Caki2 (cell line): Measurements from ENCODE around the gene PSMD9. TPM values are rescaled to one million over a fixed set of nuclear protein-coding genes. Genes with fewer than 3 reads are reported as not detected.

Experiments
- DNase-seq: peaks from one replicate; pipeline ENCODE4 v3.0.0-alpha.2; 2015; ENCODE audit warnings: low read depth
- in situ Hi-C: cut with HindIII; loops from 2 replicates; pipeline ENCODE4 v1.10.0; 2016; ENCODE audit warnings: low sequenced_read_pairs, low pct_unique_long_range_greater_than_20kb, mixed read lengths
- total RNA-seq: library from RNA; depleted of rRNA; stranded (reverse); fragments of >200 nt; shearing (Covaris generic); gene quantifications from 2 replicates; pipeline ENCODE4 v1.2.3, GENCODE V29; 2014; ENCODE audit warnings: low replicate concordance; rRNA removed

The PSMD9 gene
- total RNA-seq, 1 experiment from 2014 or later, result 191 TPM

DNA sequence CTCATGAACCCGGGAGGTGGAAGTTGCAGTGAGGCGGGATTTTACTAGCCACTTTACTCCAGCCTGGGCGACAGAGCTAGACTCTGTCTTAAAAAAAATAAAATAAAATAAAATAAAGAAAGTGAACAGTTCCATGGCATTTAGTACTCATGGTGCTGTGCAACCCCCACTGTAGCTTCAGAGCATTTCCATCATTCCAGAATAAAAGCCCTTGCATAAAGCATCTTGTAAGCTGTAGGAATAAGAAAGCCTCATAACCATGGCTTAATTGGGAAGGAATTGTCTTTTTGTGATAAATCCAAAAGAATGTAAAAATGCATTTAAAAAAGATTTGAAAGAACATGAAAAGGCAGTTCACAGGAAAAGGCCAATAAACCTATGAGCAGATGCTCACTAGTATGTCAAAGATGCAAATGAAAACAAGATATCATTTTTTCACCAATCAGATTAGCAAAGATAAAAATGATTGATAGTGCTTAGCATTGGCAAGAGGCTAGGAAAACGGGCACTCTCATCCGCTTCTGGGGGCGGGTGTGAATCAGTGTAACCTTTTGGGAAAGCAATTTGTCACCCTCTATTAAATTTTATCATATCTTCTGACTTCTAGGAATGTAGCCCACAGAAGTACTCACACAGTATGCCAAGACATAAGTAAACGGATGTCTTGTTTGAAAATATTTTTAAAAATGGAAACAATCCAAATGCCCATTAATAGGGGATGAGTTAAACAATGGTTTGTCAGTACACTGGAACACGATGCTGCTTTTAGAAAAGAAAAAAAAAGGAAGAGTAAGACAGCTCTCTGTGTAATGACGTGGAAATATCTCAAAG, 76.4 kb downstream of the PSMD9 start:
- in situ Hi-C loops, result no loop called here
- DNase-seq, result no peak

DNA sequence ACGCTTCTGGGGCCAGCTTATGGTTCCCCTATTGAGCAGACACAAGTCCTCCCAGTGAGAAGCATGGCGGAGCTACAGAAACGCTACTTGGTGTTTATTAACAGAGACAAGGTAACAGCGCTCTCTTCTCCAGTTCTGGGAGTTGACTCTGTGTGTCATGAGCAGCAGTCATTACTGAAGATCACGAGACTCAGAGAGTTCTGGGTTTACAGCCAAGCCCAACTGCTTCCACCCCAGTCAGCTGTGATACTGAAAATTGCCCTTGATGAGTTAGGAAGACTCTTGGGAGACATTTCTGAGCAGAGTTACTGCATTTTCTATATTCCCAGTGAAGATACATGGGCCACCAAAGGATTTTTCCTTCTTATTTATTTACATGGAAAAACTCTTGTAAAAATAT, 78.4 kb downstream of the PSMD9 start:
- DNase-seq, result no peak
- in situ Hi-C loops, result no loop called here

Other genes starting within 250 kb of the PSMD9 start
- 0.78 and 0.88 TPM in 2 replicates for gene MORN3, start 219.1 kb upstream of the PSMD9 start, total RNA-seq
- gene TMEM120B, start 176.0 kb upstream of the PSMD9 start, total RNA-seq, result 9.6 and 11.8 TPM in 2 replicates
- gene RHOF, start 95.1 kb upstream of the PSMD9 start, total RNA-seq, result 54.8 and 81.4 TPM in 2 replicates
- gene SETD1B, start 84.8 kb upstream of the PSMD9 start, total RNA-seq, result 0.61 and 3.4 TPM in 2 replicates
- gene HPD, start 29.9 kb upstream of the PSMD9 start, total RNA-seq, result 12.7 and 13.4 TPM in 2 replicates
- gene CFAP251, start 29.8 kb downstream of the PSMD9 start, total RNA-seq, result 10.8 and 12.3 TPM in 2 replicates
- 23.8 and 28.8 TPM in 2 replicates for gene BCL7A, start 133.1 kb downstream of the PSMD9 start, total RNA-seq
- gene MLXIP, start 190.0 kb downstream of the PSMD9 start, total RNA-seq, result 5.0 and 7.0 TPM in 2 replicates